CD4-positive, alpha-beta T cell (primary cell): ENCODE data around the gene TFAM. TPM values are rescaled to one million over a fixed set of nuclear protein-coding genes. Genes with fewer than 3 reads are reported as not detected.
"Not testable (repeated sequence)": the region's sequence is repeated elsewhere in the genome, so short reads cannot be mapped to it uniquely, and the experiment has no call there.

Source experiments
- ATAC-seq: fragments of 200-7000 bp; cut with Tn5 transposase; one replicate; pipeline ENCODE4 v1.10.0; 2022; ENCODE audit warnings: mild to moderate bottlenecking; ENCODE audit not compliant: poor library complexity
- CTCF ChIA-PET: fragments of 350-600 bp; sonication (Branson Sonifier 250); formaldehyde crosslinking; loops from one replicate; lab custom pipeline; 2021; ENCODE audit warnings: antibody characterized with exemption, inconsistent platforms; lab: Charles Lee
- POLR2A ChIA-PET: fragments of 350-600 bp; sonication (Branson Sonifier 250); formaldehyde crosslinking; loops from one replicate; lab custom pipeline; 2021; ENCODE audit warnings: antibody characterized with exemption, inconsistent platforms; lab: Charles Lee
- DNase-seq, 14 experiments: peaks; one replicate each; pipeline ENCODE4 v3.0.0-alpha.2; 2013 to 2020; ENCODE audit warnings: mixed read lengths in 2 of 14
- H3K27ac ChIP-seq, 2 donors: one replicate each; pipeline versions ENCODE4 v1.5.1 to v1.7.0; 2013; ENCODE audit warnings: low read length in 2 of 2, low read depth in 1 of 2, mild to moderate bottlenecking in 1 of 2
- H3K27me3 ChIP-seq, 2 experiments: 1 replicate in 1 of 2; 2 replicates in 1 of 2; pipeline versions ENCODE4 v1.6.1 to v1.7.0; 2013; ENCODE audit warnings: low read length in 2 of 2, control low read depth in 1 of 2, mild to moderate bottlenecking in 1 of 2, moderate library complexity in 1 of 2; ENCODE audit not compliant: insufficient read depth in 2 of 2, control insufficient read depth in 1 of 2
- H3K36me3 ChIP-seq: one replicate; pipeline ENCODE4 v1.6.1; 2013; ENCODE audit warnings: low read length, control low read depth; ENCODE audit not compliant: insufficient read depth
- H3K4me1 ChIP-seq: one replicate; pipeline ENCODE4 v1.6.1; 2013; ENCODE audit warnings: low read length, control low read depth; ENCODE audit not compliant: insufficient read depth
- H3K4me3 ChIP-seq: one replicate; pipeline ENCODE4 v1.5.1; 2013; ENCODE audit warnings: mild to moderate bottlenecking, low read length, moderate library complexity
- H3K9me3 ChIP-seq, 2 experiments: 1 replicate in 1 of 2; 2 replicates in 1 of 2; pipeline versions ENCODE4 v1.6.1 to v1.7.0; 2013; ENCODE audit warnings: low read length in 2 of 2, mild to moderate bottlenecking in 2 of 2, control low read depth in 1 of 2, moderate library complexity in 1 of 2; ENCODE audit not compliant: control insufficient read depth in 1 of 2, insufficient read depth in 1 of 2
- H3K27ac Mint-ChIP-seq: one replicate; pipeline ENCODE4 v1.8.0; 2020; ENCODE audit warnings: mixed read lengths
- H3K27me3 Mint-ChIP-seq: one replicate; pipeline ENCODE4 v1.8.0; 2021; ENCODE audit warnings: mixed read lengths
- H3K36me3 Mint-ChIP-seq: one replicate; pipeline ENCODE4 v1.8.0; 2021; ENCODE audit warnings: low read depth, mixed read lengths
- H3K4me1 Mint-ChIP-seq: one replicate; pipeline ENCODE4 v1.8.0; 2021; ENCODE audit warnings: low read depth, mixed read lengths
- H3K4me3 Mint-ChIP-seq: one replicate; pipeline ENCODE4 v1.8.0; 2020; ENCODE audit warnings: mild to moderate bottlenecking, mixed read lengths
- H3K9me3 Mint-ChIP-seq: one replicate; pipeline ENCODE4 v1.8.0; 2020; ENCODE audit warnings: mixed read lengths
- intact Hi-C, 2 experiments: fragments of 100-400 bp; cut with DNase I in 1 of 2; cut with micrococcal nuclease in 1 of 2; formaldehyde crosslinking; loops; one replicate each; pipeline versions ENCODE4 v1.15.1 to v1.9.0; 2023 to 2025; cut with DNase I, micrococcal nuclease
- total RNA-seq, 174 experiments: library from RNA in 2 of 174; stranded (reverse) in 2 of 174; gene quantifications; one replicate each; pipeline ENCODE4 v1.2.3 and lab custom pipeline; 2021 to 2026
- TF ChIP-seq, protein P1 (sequence below): fragments of 200-600 bp; IDR thresholded peaks from one replicate; pipeline ENCODE4 v1.8.0; 2022; ENCODE audit warnings: antibody characterized with exemption, mild to moderate bottlenecking

The TFAM gene
- total RNA-seq, 2 experiments from 2014 or later, result 43.7 to 50.5 TPM

GRCh38 chr10:58415757-58416156 is 30.5 kb downstream of the TFAM start:
- peaks cover 5% of the 10 kb centered on the region for H3K9me3 Mint-ChIP-seq
- no peaks in the 10 kb centered on the region for H3K4me1 Mint-ChIP-seq
- Histone ChIP-seq H3K4me3 (no peak overlapping the region), H3K27ac (no peak overlapping the region), H3K36me3 (no peaks in the 10 kb centered on the region), H3K27me3 (peaks cover 0 to 9% of the 10 kb centered on the region in 2 experiments), H3K9me3 (no peaks in the 10 kb centered on the region), H3K4me1 (no peaks in the 10 kb centered on the region)
- no peak overlapping the region for H3K27ac Mint-ChIP-seq
- peaks cover 25% of the 10 kb centered on the region for H3K27me3 Mint-ChIP-seq
- no peak overlapping the region for H3K4me3 Mint-ChIP-seq
- no peaks in the 10 kb centered on the region for H3K36me3 Mint-ChIP-seq
- DNase-seq (no peak), ATAC-seq (no peak)
- CTCF ChIA-PET, result no interaction called here
- intact Hi-C loops, result no loop called here
- TF ChIP-seq, protein P1, sequence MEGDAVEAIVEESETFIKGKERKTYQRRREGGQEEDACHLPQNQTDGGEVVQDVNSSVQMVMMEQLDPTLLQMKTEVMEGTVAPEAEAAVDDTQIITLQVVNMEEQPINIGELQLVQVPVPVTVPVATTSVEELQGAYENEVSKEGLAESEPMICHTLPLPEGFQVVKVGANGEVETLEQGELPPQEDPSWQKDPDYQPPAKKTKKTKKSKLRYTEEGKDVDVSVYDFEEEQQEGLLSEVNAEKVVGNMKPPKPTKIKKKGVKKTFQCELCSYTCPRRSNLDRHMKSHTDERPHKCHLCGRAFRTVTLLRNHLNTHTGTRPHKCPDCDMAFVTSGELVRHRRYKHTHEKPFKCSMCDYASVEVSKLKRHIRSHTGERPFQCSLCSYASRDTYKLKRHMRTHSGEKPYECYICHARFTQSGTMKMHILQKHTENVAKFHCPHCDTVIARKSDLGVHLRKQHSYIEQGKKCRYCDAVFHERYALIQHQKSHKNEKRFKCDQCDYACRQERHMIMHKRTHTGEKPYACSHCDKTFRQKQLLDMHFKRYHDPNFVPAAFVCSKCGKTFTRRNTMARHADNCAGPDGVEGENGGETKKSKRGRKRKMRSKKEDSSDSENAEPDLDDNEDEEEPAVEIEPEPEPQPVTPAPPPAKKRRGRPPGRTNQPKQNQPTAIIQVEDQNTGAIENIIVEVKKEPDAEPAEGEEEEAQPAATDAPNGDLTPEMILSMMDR, result no peak
- POLR2A ChIA-PET, result no interaction called here

GRCh38 chr10:58417902-58418301 is 32.7 kb downstream of the TFAM start:
- H3K27me3 Mint-ChIP-seq, result peaks cover 31% of the 10 kb centered on the region
- H3K9me3 Mint-ChIP-seq, DNase-seq, H3K4me1 ChIP-seq, H3K4me3 Mint-ChIP-seq, H3K27ac ChIP-seq, H3K27ac Mint-ChIP-seq, H3K36me3 Mint-ChIP-seq, ATAC-seq, H3K4me1 Mint-ChIP-seq, H3K9me3 ChIP-seq, H3K36me3 ChIP-seq, POLR2A ChIA-PET, intact Hi-C loops, H3K27me3 ChIP-seq, CTCF ChIA-PET, H3K4me3 ChIP-seq: not testable (repeated sequence)

GRCh38 chr10:58424176-58424575 is 39.0 kb downstream of the TFAM start:
- Mint-ChIP-seq H3K4me1 (no peaks in the 10 kb centered on the region), H3K9me3 (peaks cover 14% of the 10 kb centered on the region), H3K4me3 (no peak overlapping the region), H3K27ac (no peak overlapping the region), H3K36me3 (no peaks in the 10 kb centered on the region), H3K27me3 (peaks cover 22% of the 10 kb centered on the region)
- CTCF ChIA-PET, result no interaction called here
- TF ChIP-seq, protein P1, result no peak
- no peak overlapping the region for H3K4me3 ChIP-seq
- DNase-seq (no peak), ATAC-seq (no peak)
- H3K36me3 ChIP-seq, result no peaks in the 10 kb centered on the region
- H3K27ac ChIP-seq, result no peak overlapping the region
- no peaks in the 10 kb centered on the region for H3K27me3 ChIP-seq
- intact Hi-C loops, result no loop called here
- no peaks in the 10 kb centered on the region for H3K4me1 ChIP-seq
- H3K9me3 ChIP-seq, result peaks cover 0 to 9% of the 10 kb centered on the region in 2 experiments
- POLR2A ChIA-PET, result no interaction called here

DNA sequence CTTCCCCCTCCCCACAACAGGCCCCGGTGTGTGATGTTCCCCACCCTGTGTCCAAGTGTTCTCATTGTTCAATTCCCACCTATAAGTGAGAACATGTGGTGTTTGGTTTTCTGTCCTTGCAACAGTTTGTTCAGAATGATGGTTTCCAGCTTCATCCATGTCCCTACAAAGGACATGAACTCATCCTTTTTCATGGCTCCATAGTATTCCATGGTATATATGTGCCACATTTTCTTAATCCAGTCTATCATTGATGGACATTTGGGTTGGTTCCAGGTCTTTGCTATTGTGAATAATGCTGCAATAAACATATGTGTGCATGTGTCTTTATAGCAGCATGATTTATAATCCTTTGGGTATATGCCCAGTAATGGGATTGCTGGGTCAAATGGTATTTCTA is 43.2 kb downstream of the TFAM start:
- CTCF ChIA-PET, result interaction anchor here (0.6 kb wide), 1 partner anchor 1295 kb away, joined by 3 read pairs; no protein-coding TSS in a partner anchor
- POLR2A ChIA-PET, intact Hi-C loops: not testable (repeated sequence)

More for the DNA sequence above, 43.2 kb downstream of the TFAM start:
- not testable (repeated sequence) for H3K36me3 Mint-ChIP-seq, H3K4me1 ChIP-seq, DNase-seq, H3K4me3 Mint-ChIP-seq, H3K27me3 ChIP-seq, H3K27ac Mint-ChIP-seq, H3K36me3 ChIP-seq, H3K4me1 Mint-ChIP-seq, H3K4me3 ChIP-seq, H3K27ac ChIP-seq, H3K9me3 Mint-ChIP-seq, H3K9me3 ChIP-seq, ATAC-seq
- peaks cover 13% of the 10 kb centered on the region for H3K27me3 Mint-ChIP-seq
